Activated CD4-positive, alpha-beta T cell treated with anti-CD3 and anti-CD28 coated beads for 1 hour (primary cell): ENCODE measurements around the gene LRRC2.
"Not testable (repeated sequence)": the region's sequence is repeated elsewhere in the genome, so short reads cannot be mapped to it uniquely, and the experiment has no call there.

Experiments used
- DNase-seq: peaks from one replicate; pipeline ENCODE4 v3.0.0-alpha.2; 2020

The LRRC2 gene

GRCh38 chr3:46495901-46496456 is 70.1 kb downstream of the LRRC2 start:
- no peak for DNase-seq

DNA sequence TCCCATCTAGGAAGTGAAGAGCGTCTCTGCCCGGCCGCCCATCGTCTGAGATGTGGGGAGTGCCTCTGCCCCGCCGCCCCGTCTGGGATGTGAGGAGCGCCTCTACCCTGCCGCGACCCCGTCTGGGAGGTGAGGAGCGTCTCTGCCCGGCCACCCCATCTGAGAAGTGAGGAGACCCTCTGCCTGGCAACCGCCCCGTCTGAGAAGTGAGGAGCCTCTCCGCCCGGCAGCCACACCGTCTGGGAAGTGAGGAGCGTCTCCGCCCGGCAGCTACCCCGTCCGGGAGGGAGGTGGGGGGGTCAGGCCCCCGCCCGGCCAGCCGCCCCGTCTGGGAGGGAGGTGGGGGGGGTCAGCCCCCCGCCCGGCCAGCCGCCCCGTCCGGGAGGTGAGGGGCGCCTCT is 71.6 kb downstream of the LRRC2 start:
- DNase-seq: not testable (repeated sequence)

- no peak for DNase-seq
These were observed 73.1 kb downstream of the LRRC2 start for GRCh38 chr3:46492890-46493547.

DNA sequence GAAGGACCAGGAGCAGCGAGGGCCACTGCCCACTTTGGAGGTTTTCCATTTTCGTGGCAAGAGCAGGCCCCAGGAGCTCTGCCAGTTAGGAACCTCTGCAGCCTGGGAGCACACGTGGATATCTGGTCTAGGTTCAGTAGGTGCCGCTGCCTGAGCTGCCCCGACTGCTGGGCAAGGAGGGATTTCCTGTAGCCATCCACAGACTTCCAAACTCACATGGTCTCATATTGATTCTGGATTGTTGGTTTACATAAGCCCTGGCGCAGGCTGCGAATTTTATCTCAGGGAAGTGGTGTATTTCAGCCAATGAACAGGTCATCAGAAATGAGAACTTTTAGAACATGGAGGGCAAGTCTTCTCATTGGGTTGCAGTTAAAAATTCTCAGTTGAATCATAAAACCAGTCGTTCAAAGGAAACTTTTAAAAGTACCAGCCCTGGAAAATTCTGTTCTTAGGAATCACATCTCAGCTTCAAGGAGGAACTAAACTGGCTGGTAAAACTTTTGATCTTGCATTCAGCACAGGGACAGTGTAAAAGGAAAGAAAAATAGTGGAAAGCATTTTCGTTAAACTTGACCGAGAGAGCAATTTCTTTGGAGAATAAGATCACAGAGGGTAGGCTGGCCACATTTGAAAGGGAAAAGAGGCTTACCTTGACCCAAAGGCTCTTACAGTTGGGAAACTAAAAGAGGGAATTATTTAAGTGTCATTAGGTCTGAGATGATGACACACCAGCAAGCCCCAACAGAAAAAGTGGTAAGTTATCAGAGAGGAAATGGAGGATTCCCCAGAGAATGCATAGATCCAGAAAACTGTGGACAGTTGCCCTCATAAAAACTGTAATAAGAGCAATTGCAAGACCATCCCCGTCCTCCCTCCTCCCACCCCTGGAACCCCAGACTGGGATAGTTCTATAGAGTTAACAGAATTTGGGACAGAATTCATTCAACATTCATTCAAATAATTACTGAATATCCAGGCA is 74.7 kb downstream of the LRRC2 start:
- DNase-seq: no peak

DNA sequence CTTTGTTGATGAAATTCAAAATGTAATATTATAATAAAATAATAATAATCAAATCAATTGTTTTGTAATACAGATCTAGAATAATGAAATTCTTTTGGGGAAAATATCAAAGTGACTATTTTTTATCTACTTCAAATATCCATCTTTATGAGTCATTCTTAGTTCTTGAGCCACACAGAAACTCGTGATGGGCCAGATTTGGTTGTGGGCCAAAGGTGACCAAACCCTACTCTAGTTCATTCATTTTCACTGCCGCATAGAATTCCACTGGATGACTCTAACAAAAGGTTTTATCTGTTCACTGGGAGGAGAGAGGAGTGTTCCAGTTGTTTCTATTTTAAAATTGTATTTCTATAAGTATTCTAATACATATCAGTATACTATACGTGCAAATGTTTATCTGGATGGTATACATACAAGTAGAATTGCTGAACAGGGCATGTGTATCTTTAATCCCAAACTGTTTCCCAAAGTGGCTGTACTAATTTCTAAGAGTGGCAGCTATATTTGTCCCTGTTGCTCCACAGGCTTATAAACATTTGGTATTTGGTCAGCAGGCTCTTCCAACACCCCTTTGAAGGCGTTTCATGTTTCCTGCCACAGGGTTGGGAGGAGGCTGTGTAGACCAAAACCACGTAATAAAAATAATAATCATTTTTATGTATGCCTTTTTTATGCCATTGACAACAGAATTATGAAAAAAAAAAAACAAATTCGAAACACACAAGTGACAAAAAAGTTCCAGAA is 75.6 kb downstream of the LRRC2 start:
- no peak for DNase-seq

GRCh38 chr3:46489875-46490274 is 76.2 kb downstream of the LRRC2 start:
- DNase-seq: no peak

GRCh38 chr3:46489381-46489780 is 76.7 kb downstream of the LRRC2 start:
- DNase-seq: no peak

- DNase-seq: peak; percentile 87
These were observed 77.3 kb downstream of the LRRC2 start for GRCh38 chr3:46488735-46489361.

DNA sequence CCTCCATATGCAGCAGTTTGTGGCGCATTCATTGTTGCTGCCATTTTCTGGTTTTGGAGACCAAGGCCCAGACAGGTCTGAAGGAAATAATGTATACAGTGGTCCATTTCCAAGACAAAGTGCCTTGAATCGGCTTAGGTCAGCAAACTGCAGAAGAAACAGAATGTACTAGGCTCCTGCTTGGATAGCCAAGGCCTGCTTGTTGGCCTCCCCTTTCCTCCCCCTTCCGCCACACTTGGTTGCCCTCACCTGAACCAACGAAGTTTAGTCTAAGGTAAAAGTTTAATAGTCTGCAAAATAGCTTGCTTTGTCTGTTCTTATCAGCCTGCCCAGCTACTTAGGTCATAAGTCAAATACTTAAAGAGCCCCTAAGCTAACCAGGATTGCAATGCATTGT is 80.3 kb downstream of the LRRC2 start:
- DNase-seq: no peak

DNA sequence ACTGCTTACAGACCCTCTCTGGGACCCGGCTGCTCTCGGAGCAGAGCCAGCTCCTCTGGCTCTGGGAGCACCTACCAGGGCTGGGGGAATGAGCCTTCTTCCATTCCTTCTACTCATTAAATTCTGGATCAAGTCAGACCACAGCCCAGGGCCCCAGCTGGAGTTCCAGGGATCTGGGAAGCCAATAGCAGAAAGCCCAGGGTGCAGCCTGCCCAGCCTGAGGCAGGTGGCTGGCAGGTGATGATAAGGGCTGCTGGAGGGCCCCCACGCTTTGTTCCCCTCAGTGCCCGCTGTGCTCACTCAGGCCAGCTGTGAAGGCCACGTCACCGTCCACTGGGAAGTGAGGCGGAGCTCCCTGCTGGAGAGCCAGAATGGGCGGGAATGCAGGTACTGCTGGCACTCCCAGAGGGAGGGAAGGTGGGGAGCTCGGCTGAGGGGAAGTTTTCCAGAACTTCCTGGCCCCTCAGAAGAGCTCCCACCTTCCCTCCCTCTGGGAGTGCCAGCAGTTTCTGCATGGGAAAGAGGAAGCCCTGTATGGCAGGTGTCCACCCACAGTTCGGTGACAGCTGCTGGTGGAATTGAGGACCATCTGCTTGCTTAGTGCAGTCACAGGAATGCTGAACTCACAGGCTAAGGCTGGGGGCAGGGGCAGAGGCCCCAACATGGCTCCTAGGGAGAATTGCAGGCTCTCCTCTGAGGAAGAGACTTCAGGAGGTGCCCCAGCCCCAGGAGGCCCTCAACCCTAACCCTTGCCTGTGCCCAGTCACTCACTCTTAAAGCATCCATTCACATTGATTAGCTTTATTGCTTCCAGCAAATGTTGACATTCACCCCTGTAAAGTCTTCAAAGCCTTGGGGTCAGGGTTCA is 81.0 kb downstream of the LRRC2 start:
- DNase-seq: no peak

DNA sequence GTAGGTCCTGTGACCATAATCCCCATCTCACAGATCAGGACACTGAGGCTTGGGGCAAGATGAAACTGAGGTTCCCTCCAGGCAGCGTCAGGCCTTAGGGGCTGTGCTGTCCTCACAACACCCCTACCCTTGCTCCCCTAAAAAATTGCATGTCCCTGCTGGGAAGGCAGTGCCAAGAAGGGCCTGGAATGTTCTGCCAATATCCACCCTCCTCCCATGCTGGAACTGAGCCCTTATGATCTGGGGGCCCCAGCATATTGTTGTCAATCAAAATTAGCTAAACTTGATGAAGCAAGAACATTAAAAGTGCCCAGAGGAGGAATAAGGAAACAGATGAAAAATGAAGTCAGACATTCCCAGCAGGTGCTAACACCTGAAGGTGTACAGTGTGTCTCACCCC is 81.7 kb downstream of the LRRC2 start:
- no peak for DNase-seq

DNA sequence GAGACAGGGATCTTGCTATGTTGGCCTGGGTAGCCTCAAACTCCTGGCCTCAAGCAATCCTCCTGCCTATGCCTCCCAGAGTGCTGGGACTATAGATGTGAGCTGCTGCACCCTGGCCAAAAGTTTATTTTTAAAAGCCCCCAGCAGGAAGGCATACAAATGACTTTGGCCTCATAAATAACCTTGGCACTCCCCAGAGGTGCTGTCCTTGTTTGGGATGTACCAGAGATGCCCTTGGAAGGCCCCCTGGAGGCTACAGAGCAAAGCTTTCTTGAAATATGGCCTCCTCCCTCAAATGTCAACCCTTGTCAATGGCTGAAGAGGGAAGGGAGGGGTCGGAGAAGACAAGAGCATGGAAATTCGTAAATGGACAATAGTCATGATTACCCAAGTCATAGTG is 82.3 kb downstream of the LRRC2 start:
- DNase-seq: no peak

DNA sequence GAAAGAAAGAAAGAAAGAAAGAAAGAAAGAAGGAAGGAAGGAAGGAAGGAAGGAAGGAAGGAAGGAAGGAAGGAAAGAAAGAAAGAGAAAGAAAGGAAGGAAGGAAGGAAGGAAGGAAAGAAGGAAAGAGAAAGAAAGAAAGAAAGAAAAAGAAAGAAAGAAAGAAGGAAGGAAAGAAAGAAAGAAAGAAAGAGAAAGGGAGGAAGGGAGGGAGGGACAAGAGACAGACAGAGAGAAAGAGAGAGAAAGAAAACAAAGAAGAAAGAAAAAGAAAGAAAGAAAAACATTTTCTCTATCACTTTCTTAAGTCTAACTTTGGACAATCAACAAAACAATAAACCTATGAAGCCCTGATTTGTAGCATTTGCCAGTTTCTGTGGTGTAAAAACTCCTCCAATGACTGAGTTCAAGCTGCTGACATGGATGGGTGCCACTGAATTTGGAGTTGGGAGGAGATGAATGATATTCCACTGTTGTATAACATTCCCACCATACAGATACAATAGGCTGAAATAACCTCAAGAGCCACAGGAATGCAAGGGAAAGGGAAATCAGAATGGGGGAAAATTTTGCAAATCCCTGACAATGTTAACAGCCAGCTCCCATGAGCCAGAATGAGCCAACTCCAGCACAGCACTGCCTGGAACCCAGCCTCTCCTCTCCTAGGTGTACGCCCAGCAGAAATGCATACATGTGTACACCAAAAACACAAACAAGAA is 83.3 kb downstream of the LRRC2 start:
- no peak for DNase-seq

GRCh38 chr3:46481636-46482035 is 84.5 kb downstream of the LRRC2 start:
- DNase-seq: no peak

- DNase-seq: no peak
These were observed 85.5 kb downstream of the LRRC2 start for GRCh38 chr3:46480491-46481195.

DNA sequence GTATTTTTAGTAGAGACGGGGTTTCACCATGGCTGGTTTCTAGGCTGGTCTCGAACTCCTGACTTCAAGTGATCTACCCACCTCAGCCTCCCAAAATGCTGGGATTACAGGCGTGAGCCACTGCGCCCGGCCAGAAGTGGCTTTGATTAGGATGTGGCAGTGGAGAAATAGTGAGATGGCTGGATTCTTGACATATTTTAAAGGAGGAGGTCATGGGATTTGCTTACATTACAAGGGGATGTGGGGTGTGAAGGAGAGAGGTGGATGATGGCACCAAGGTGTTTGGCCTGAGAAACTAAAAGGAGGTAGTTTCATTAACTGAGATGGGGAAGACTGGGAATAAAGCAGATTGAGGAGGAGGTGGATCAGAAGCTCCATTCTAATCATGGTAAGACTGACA is 86.4 kb downstream of the LRRC2 start:
- DNase-seq: no peak

- DNase-seq: no peak
These were observed 87.1 kb downstream of the LRRC2 start for GRCh38 chr3:46479021-46479420.

DNA sequence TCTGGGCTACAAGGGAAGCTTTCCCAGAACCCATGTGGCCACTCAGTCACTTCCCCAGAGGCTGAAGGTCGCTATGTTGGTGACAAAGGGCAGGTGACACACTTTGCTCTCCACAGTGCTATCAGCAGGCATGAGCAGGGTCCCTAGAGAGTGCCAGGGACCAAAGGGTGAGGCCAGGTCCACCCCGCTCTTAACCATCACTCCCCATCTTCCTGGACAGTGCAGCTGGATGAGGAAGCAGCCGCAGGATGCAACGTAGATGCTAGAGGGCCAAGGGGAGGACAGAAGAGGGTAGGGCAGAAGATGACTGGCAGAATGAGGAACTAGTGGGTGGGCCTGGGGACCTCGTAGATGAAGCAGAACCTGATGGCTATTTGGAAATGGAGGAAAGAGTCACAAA is 87.8 kb downstream of the LRRC2 start:
- DNase-seq: no peak

- no peak for DNase-seq
These were observed 88.3 kb downstream of the LRRC2 start for GRCh38 chr3:46477756-46478155.

DNA sequence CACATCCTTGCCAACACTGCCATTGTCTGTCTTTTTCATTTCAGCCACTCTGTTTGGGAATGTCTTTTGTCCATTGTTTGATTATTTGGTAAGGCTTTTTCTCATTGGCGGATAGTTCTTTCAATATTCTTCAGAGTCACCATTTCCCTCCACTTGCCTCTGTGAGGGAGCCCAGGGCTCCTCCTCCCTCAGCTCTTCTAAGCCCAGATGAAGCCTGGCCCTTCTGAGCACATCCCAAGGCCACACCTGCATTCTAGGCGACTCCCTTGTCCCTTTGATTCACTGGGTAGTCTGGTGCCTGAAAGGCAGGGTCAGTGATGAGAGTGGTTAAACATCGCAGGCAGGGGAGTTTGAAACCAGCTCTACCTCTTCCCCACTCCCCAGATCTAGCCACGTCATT is 89.0 kb downstream of the LRRC2 start:
- DNase-seq: no peak
